Natural killer cell (primary cell): Measurements from ENCODE around the gene MZF1. TPM values are rescaled to one million over a fixed set of nuclear protein-coding genes. Genes with fewer than 3 reads are reported as not detected.

Experiments
- ATAC-seq, 3 donors: fragments of 150-1000 bp in 2 of 3; fragments of 200-7000 bp in 1 of 3; cut with Tn5 transposase; 1 replicate in 1 of 3; 2 replicates in 2 of 3; pipeline ENCODE4 v1.10.0; 2021; ENCODE audit warnings: mild to moderate bottlenecking in 2 of 3, moderate library complexity in 2 of 3
- DNase-seq, 2 donors: peaks; one replicate each; pipeline versions ENCODE4 v3.0.0 to v3.0.0-alpha.2; 2013 to 2021; ENCODE audit warnings: mixed read lengths in 1 of 2
- H3K27ac ChIP-seq: one replicate; pipeline ENCODE4 v1.5.1; 2013; ENCODE audit warnings: mild to moderate bottlenecking, low read length
- H3K27me3 ChIP-seq: one replicate; pipeline ENCODE4 v1.6.1; 2013; ENCODE audit warnings: low read length; ENCODE audit not compliant: control insufficient read depth, insufficient read depth
- H3K36me3 ChIP-seq: one replicate; pipeline ENCODE4 v1.6.1; 2013; ENCODE audit warnings: low read length; ENCODE audit not compliant: control insufficient read depth, insufficient read depth
- H3K4me1 ChIP-seq: one replicate; pipeline ENCODE4 v1.6.1; 2013; ENCODE audit warnings: low read length; ENCODE audit not compliant: control insufficient read depth, insufficient read depth
- H3K4me3 ChIP-seq: one replicate; pipeline ENCODE4 v1.5.1; 2013; ENCODE audit warnings: low read length
- H3K9me3 ChIP-seq: one replicate; pipeline ENCODE4 v1.6.1; 2013; ENCODE audit warnings: low read length; ENCODE audit not compliant: control insufficient read depth, insufficient read depth
- H3K27ac Mint-ChIP-seq, 2 donors: one replicate each; pipeline ENCODE4 v1.8.0; 2022; ENCODE audit warnings: mild to moderate bottlenecking in 2 of 2, mixed read lengths in 2 of 2, moderate library complexity in 1 of 2
- H3K27me3 Mint-ChIP-seq, 2 donors: one replicate each; pipeline ENCODE4 v1.8.0; 2022; ENCODE audit warnings: low read depth in 2 of 2, mixed read lengths in 2 of 2
- H3K36me3 Mint-ChIP-seq: one replicate; pipeline ENCODE4 v1.8.0; 2022; ENCODE audit warnings: mixed read lengths
- H3K4me1 Mint-ChIP-seq, 2 donors: one replicate each; pipeline ENCODE4 v1.8.0; 2022; ENCODE audit warnings: mixed read lengths in 2 of 2
- H3K4me3 Mint-ChIP-seq: one replicate; pipeline ENCODE4 v1.8.0; 2022; ENCODE audit warnings: mild to moderate bottlenecking, moderate library complexity, mixed read lengths
- H3K9me3 Mint-ChIP-seq, 2 donors: one replicate each; pipeline ENCODE4 v1.8.0; 2022; ENCODE audit warnings: mixed read lengths in 2 of 2
- WGBS: methylation state at CpG from one replicate; pipeline ENCODE4 v1.1.7; 2013; ENCODE audit warnings: missing lambda C conversion rate; ENCODE audit not compliant: insufficient coverage; 5-methylcytosine and 5-hydroxymethylcytosine counted together
- intact Hi-C: fragments of 100-400 bp; cut with micrococcal nuclease; formaldehyde crosslinking; loops from one replicate; pipeline ENCODE4 v1.14.2; 2022
- total RNA-seq, 4 donors: library from RNA; stranded (reverse); fragments of 120-200 nt in 1 of 4; gene quantifications; one replicate each; pipeline versions ENCODE4 v1.2.3 to v1.2.4, GENCODE V29; 2013 to 2022
- TF ChIP-seq, protein P1 (sequence below): fragments of 200-600 bp; IDR thresholded peaks from one replicate; pipeline ENCODE4 v1.8.0; 2022; ENCODE audit warnings: antibody characterized with exemption

Gene MZF1
- total RNA-seq, 3 donors from 2014 or later (not counting 1 experiment from before 2014, with no cell fraction given): 24.9 to 40.1 (median 37.3) TPM

GRCh38 chr19:58559275-58560006 is 13.7 kb downstream of the MZF1 start:
- Mint-ChIP-seq H3K4me1 (peaks cover 44 to 87% of the 10 kb centered on the region in 2 donors), H3K9me3 (no peaks in the 10 kb centered on the region), H3K27ac (peak overlapping the region; percentile 99), H3K4me3 (peak overlapping the region; percentile 98), H3K27me3 (no peaks in the 10 kb centered on the region), H3K36me3 (no peaks in the 10 kb centered on the region)
- Histone ChIP-seq H3K4me3 (peak overlapping the region; percentile 95), H3K9me3 (no peaks in the 10 kb centered on the region), H3K36me3 (peaks cover 15% of the 10 kb centered on the region), H3K27me3 (no peaks in the 10 kb centered on the region), H3K27ac (peak overlapping the region; percentile 100), H3K4me1 (peaks cover 74% of the 10 kb centered on the region)
- peak; percentile 72 to 73 for DNase-seq
- peak in 2 of 3 donors; percentile 4 to 9 for ATAC-seq
- TF ChIP-seq, protein P1, sequence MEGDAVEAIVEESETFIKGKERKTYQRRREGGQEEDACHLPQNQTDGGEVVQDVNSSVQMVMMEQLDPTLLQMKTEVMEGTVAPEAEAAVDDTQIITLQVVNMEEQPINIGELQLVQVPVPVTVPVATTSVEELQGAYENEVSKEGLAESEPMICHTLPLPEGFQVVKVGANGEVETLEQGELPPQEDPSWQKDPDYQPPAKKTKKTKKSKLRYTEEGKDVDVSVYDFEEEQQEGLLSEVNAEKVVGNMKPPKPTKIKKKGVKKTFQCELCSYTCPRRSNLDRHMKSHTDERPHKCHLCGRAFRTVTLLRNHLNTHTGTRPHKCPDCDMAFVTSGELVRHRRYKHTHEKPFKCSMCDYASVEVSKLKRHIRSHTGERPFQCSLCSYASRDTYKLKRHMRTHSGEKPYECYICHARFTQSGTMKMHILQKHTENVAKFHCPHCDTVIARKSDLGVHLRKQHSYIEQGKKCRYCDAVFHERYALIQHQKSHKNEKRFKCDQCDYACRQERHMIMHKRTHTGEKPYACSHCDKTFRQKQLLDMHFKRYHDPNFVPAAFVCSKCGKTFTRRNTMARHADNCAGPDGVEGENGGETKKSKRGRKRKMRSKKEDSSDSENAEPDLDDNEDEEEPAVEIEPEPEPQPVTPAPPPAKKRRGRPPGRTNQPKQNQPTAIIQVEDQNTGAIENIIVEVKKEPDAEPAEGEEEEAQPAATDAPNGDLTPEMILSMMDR: no peak
- intact Hi-C loops: loop anchor here (1.0 kb wide), 1 partner anchor 14 kb away; the partner anchor contains the start of gene MZF1
- WGBS: 1% methylated on average over 33 of the region's 33 CpGs

DNA sequence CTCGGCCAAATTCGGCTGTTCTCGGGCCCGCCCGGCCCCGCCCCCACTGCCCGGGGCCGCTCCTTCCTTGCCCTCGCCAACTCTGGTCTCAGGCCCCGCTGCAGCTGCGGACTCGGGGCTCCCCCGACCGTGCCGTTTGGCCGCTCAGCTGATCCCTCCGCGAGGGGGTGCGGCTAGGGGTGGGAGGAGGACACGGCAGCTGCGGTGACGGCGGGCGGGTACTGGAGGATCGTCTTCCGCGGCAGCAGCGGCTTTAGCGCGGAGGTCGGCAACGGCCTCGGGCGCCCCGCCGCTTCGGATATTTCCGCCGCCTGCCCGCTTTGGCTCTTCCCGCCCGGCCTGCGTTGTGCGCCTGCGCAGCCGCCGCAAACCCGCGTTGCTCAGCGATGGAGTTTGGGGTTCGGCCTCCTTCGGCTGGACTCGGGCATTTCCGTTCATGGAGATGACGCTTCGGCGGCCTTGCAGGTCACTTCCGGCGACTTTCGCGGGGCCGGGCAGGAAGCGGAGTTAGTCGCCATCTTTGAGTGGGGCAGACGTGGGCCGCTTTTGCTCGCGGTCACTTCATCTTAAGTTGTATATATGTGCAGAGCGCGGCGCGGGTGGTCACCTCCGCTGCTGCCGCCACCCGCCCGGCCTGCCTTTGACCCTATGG is 14.4 kb downstream of the MZF1 start:
- under 1% methylated on average over 76 of the region's 76 CpGs for WGBS
- TF ChIP-seq, protein P1: no peak
- no peaks in the 10 kb centered on the region for H3K9me3 ChIP-seq
- intact Hi-C loops: loop anchor here (1.0 kb wide), 1 partner anchor 15 kb away; the partner anchor contains the start of gene MZF1
- peak overlapping the region; percentile 100 for H3K27ac ChIP-seq
- H3K4me1 ChIP-seq: peaks cover 78% of the 10 kb centered on the region
- Mint-ChIP-seq H3K9me3 (no peaks in the 10 kb centered on the region), H3K27ac (peak overlapping the region; percentile 99), H3K4me3 (peak overlapping the region; percentile 98), H3K27me3 (no peaks in the 10 kb centered on the region), H3K4me1 (peaks cover 46 to 91% of the 10 kb centered on the region in 2 donors), H3K36me3 (no peaks in the 10 kb centered on the region)
- H3K36me3 ChIP-seq: peaks cover 15% of the 10 kb centered on the region
- peak; percentile 64 to 85 (median 68) for ATAC-seq
- DNase-seq: peak; percentile 99 to 100
- H3K4me3 ChIP-seq: peak overlapping the region; percentile 95
- no peaks in the 10 kb centered on the region for H3K27me3 ChIP-seq

GRCh38 chr19:58558066-58558622 is 15.0 kb downstream of the MZF1 start, which contains the start of gene UBE2M:
Gene UBE2M (minus strand): TSS chr19:58558611. CDS start chr19:58558381, 230 bp downstream.
- Histone ChIP-seq H3K27me3 (no peaks in the 10 kb centered on the region), H3K27ac (peak within 1 kb of the TSS; percentile 100), H3K9me3 (no peaks in the 10 kb centered on the region), H3K4me1 (peaks cover 76% of the 10 kb centered on the region), H3K4me3 (peak within 1 kb of the TSS; percentile 95), H3K36me3 (peaks cover 17% of the 10 kb centered on the region)
- Mint-ChIP-seq H3K9me3 (no peaks in the 10 kb centered on the region), H3K36me3 (no peaks in the 10 kb centered on the region), H3K4me1 (peaks cover 43 to 88% of the 10 kb centered on the region in 2 donors), H3K4me3 (peak within 1 kb of the TSS; percentile 98), H3K27ac (peak within 1 kb of the TSS; percentile 99), H3K27me3 (no peaks in the 10 kb centered on the region)
- TF ChIP-seq, protein P1: no peak
- DNase-seq (peak in 1 of 2 donors; percentile 76), ATAC-seq (peak; percentile 9 to 36 (median 11))
- intact Hi-C loops: no loop called here
- under 1% methylated on average over 62 of the region's 62 CpGs for WGBS
